K562 (cell line): Measurements from ENCODE around the gene ANTXRL. TPM values are rescaled to one million over a fixed set of nuclear protein-coding genes. Genes with fewer than 3 reads are reported as not detected.

ENCODE experiments used
- BCLAF1 ChIP-seq, 2 experiments: fragments of 450-650 bp in 1 of 2; IDR thresholded peaks; 2 replicates each; pipeline ENCODE4 v1.6.1; 2011 to 2017; ENCODE audit warnings: low read depth in 2 of 2, antibody characterized with exemption in 1 of 2, borderline replicate concordance in 1 of 2, low read length in 1 of 2, mild to moderate bottlenecking in 1 of 2, mixed read lengths in 1 of 2; ENCODE audit not compliant: control insufficient read depth in 1 of 2
- BCOR ChIP-seq: fragments of 450-650 bp; IDR thresholded peaks from 2 replicates; pipeline ENCODE4 v1.6.1; 2016
- CREM ChIP-seq: IDR thresholded peaks from 2 replicates; pipeline ENCODE4 v1.6.1; 2014; ENCODE audit warnings: antibody characterized with exemption, low read depth
- ETS1 ChIP-seq: conservative IDR thresholded peaks from 2 replicates; pipeline ENCODE4 v1.6.1; 2011; ENCODE audit warnings: low read depth, mild to moderate bottlenecking, low read length; ENCODE audit not compliant: control insufficient read depth
- ETV1 ChIP-seq: fragments of 450-650 bp; conservative IDR thresholded peaks from 2 replicates; pipeline ENCODE4 v1.6.1; 2016; ENCODE audit warnings: missing genetic modification characterization, control low read depth, low read depth, missing compliant biosample characterization
- PCBP2 ChIP-seq: fragments of 200-400 bp; formaldehyde crosslinking; IDR thresholded peaks from 2 replicates; pipeline ENCODE4 v1.6.1; 2018; ENCODE audit warnings: low read length, low read depth, mild to moderate bottlenecking, moderate library complexity; ENCODE audit not compliant: poor library complexity, severe bottlenecking
- PPARD ChIP-seq: fragments of 250-450 bp; sonication (Bioruptor Pico); IDR thresholded peaks from 2 replicates; pipeline ENCODE4 v1.8.0; 2022; ENCODE audit warnings: inconsistent platforms, mild to moderate bottlenecking, moderate library complexity
- SNRNP70 ChIP-seq: fragments of 200-400 bp; formaldehyde crosslinking; optimal IDR thresholded peaks from 2 replicates; pipeline ENCODE3; 2017; ENCODE audit warnings: low read depth, low read length
- SUPT5H ChIP-seq: fragments of 450-650 bp; IDR thresholded peaks from 2 replicates; pipeline ENCODE4 v1.6.1; 2016
- ZNF146 ChIP-seq: IDR thresholded peaks from one replicate; pipeline ENCODE4 v1.6.1; 2018; ENCODE audit warnings: missing compliant biosample characterization; ENCODE audit not compliant: unreplicated experiment
- ZNF609 ChIP-seq: sonication (generic); formaldehyde crosslinking; IDR thresholded peaks from 2 replicates; pipeline ENCODE4 v1.8.1; 2023; ENCODE audit warnings: missing genetic modification reagents, mild to moderate bottlenecking, borderline replicate concordance
- ZNF766 ChIP-seq: fragments of 200-800 bp; sonication (Bioruptor generic); conservative IDR thresholded peaks from 2 replicates; pipeline ENCODE4 v1.6.1; 2016; ENCODE audit warnings: missing genetic modification characterization, missing compliant biosample characterization
- polyA plus RNA-seq, 8 experiments: library from polyadenylated mRNA; depleted of rRNA in 4 of 8; stranded (reverse) in 5 of 8; unstranded in 3 of 8; fragments of >200 nt; fragmentation: Nextera tagmentation in 2 of 8; fragmentation: Illumina TruSeq in 1 of 8; extraction: Ambion mirVana in 2 of 8; extraction: Trizol in 1 of 8; gene quantifications; 2 replicates each; pipeline versions ENCODE4 v1.2.1 to v1.2.3, GENCODE V29; 2011 to 2014; ENCODE audit warnings: inconsistent platforms in 1 of 8, missing spikeins in 1 of 8
- total RNA-seq, 7 experiments: library from RNA; depleted of rRNA in 6 of 7; stranded (reverse); fragments of >200 nt in 6 of 7; fragmentation: Illumina TruSeq in 2 of 7; extraction: Trizol in 2 of 7; gene quantifications; 2 replicates each; pipeline versions ENCODE4 v1.2.1 to v1.2.3, GENCODE V29; 2011 to 2021; ENCODE audit warnings: low replicate concordance in 1 of 7

The ANTXRL gene
- total and polyA plus RNA-seq, 9 of the 15 experiments (the other 6 are each of a cell fraction or from before 2014, with no cell fraction given) = not detected

GRCh38 chr10:46247808-46248569, 38.8 kb upstream of the ANTXRL start (continued):
- TF ChIP-seq ZNF609 (CRISPR knock-in tag) = no peak
- TF ChIP-seq ZNF766 (CRISPR knock-in tag) = 0 out of 2 replicates have a peak, but pooled peaks have one; percentile 45
- TF ChIP-seq ZNF146 (CRISPR knock-in tag) = no peak
- no peak for TF ChIP-seq PCBP2
- no peak for TF ChIP-seq BCOR
- TF ChIP-seq ETS1 = no peak
- TF ChIP-seq PPARD (CRISPR knock-in tag) = no peak
- TF ChIP-seq SUPT5H = no peak
- no peak for TF ChIP-seq CREM
- TF ChIP-seq SNRNP70 = no peak
- no peak for TF ChIP-seq BCLAF1 (IDR thresholded peaks at IDR 0.05; ENCODE audit: borderline replicate concordance in 1 of 2, control insufficient read depth in 1 of 2, low read depth in 2 of 2, low read length in 1 of 2)
- no peak for TF ChIP-seq ETV1
